Vein endothelial cell (primary cell): ENCODE results near the gene ITPKC. TPM values are rescaled to one million over a fixed set of nuclear protein-coding genes. Genes with fewer than 3 reads are reported as not detected.

ENCODE experiments used
- small RNA-seq: library from RNA; depleted of rRNA; stranded (forward); fragments of <200 nt; gene quantifications from one replicate; pipeline ENCODE3, GENCODE V24; 2012
- total RNA-seq: library from RNA; depleted of rRNA; stranded (reverse); fragments of >200 nt; gene quantifications from 2 replicates; pipeline ENCODE4 v1.2.3, GENCODE V29; 2012

ITPKC gene
- 13.4 and 20.2 TPM in 2 replicates for total RNA-seq

GRCh38 chr19:40716482-40717324 is at the start of gene ITPKC, which contains the start of gene COQ8B:
TSS of gene ITPKC (plus strand) at chr19:40717112. CDS start at chr19:40717136, 24 bp downstream.
TSS of gene COQ8B (minus strand) at chr19:40716886. CDS start at chr19:40714632, 2,254 bp downstream.

GRCh38 chr19:40690050-40690692 is 26.7 kb upstream of the ITPKC start, which contains the start of gene NUMBL:
TSS of gene NUMBL (minus strand) at chr19:40690651. CDS start at chr19:40690483, 168 bp downstream.

GRCh38 chr19:40750058-40750873 is 33.4 kb downstream of the ITPKC start, which contains the start of gene ACTMAP:
TSS of gene ACTMAP (minus strand) at chr19:40750477. CDS start at chr19:40749803, 674 bp downstream.

GRCh38 chr19:40750874-40751537 is 34.1 kb downstream of the ITPKC start, which contains the start of gene SNRPA:
TSS of gene SNRPA (plus strand) at chr19:40751203. CDS start at chr19:40751409, 206 bp downstream.

GRCh38 chr19:40774916-40775631 is 58.2 kb downstream of the ITPKC start, which contains the start of gene MIA:
TSS of gene MIA (plus strand) at chr19:40775521. CDS start at chr19:40775543, 22 bp downstream.

GRCh38 chr19:40777937-40778705 is 61.2 kb downstream of the ITPKC start, which contains the start of gene RAB4B:
TSS of gene RAB4B (plus strand) at chr19:40778247. CDS start at chr19:40778376, 129 bp downstream.

Small RNAs within 50 kb of the gene (small RNA-seq; reads per million reads assigned to genes)
- not detected for gene RNU6-195P

Other genes with a start within 250 kb of the ITPKC start
- gene SHKBP1, start 140.2 kb upstream of the ITPKC start, total RNA-seq = 20.2 and 29.7 TPM in 2 replicates
- 5.3 and 33.6 TPM in 2 replicates for gene LTBP4, start 115.7 kb upstream of the ITPKC start, total RNA-seq
- 23.5 and 30.2 TPM in 2 replicates for gene NUMBL, start 26.5 kb upstream of the ITPKC start, total RNA-seq
- gene COQ8B, start 226 bp upstream of the ITPKC start, total RNA-seq = 13.5 and 18.3 TPM in 2 replicates
- 1.1 and 1.6 TPM in 2 replicates for gene ACTMAP, start 33.4 kb downstream of the ITPKC start, total RNA-seq
- gene SNRPA, start 34.1 kb downstream of the ITPKC start, total RNA-seq = 55.1 and 61.4 TPM in 2 replicates
- gene MIA, start 58.4 kb downstream of the ITPKC start, total RNA-seq = not detected in 2 replicates
- gene RAB4B, start 61.1 kb downstream of the ITPKC start, total RNA-seq = 14.6 and 19.6 TPM in 2 replicates
- 92.3 and 102 TPM in 2 replicates for gene EGLN2, start 82.1 kb downstream of the ITPKC start, total RNA-seq
- not detected in 2 replicates for gene CYP2A6, start 133.3 kb downstream of the ITPKC start, total RNA-seq
- not detected in 2 replicates for gene CYP2A7, start 165.1 kb downstream of the ITPKC start, total RNA-seq